GM23338 (cell line): ENCODE results near the gene PNPLA3.

Experiments
- CREB1 ChIP-seq: fragments of 250-450 bp; sonication (Bioruptor Pico); IDR thresholded peaks from 2 replicates; pipeline ENCODE4 v1.5.0; 2020; ENCODE audit warnings: low read depth, mild to moderate bottlenecking, moderate library complexity
- EZH2 ChIP-seq: fragments of 200-600 bp; sonication (generic); IDR thresholded peaks from one replicate; pipeline ENCODE4 v1.8.0; 2017; ENCODE audit warnings: antibody characterized with exemption, mild to moderate bottlenecking, low read depth; ENCODE audit not compliant: unreplicated experiment
- EZH2phosphoT487 ChIP-seq: fragments of 200-600 bp; sonication (generic); IDR thresholded peaks from one replicate; pipeline ENCODE4 v1.8.1; 2018; ENCODE audit warnings: antibody characterized with exemption; ENCODE audit not compliant: unreplicated experiment
- POLR2AphosphoS5 ChIP-seq: IDR thresholded peaks from 2 replicates; pipeline ENCODE4 v1.6.1; 2016; ENCODE audit warnings: antibody characterized with exemption, low read depth
- STAT1 ChIP-seq: IDR thresholded peaks from one replicate; pipeline ENCODE4 v1.6.1; 2016; ENCODE audit warnings: antibody characterized with exemption; ENCODE audit not compliant: unreplicated experiment
- ZNF331 ChIP-seq: fragments of 250-450 bp; sonication (Bioruptor Pico); IDR thresholded peaks from 2 replicates; pipeline ENCODE4 v1.5.0; 2020; ENCODE audit warnings: low read depth, mild to moderate bottlenecking, moderate library complexity
- TF ChIP-seq, protein P1 (sequence below), 2 experiments: fragments of 200-600 bp in 1 of 2; sonication (generic) in 1 of 2; conservative IDR thresholded peaks; 2 replicates each; pipeline versions ENCODE4 v1.5.1 to v1.6.1; 2016 to 2017; ENCODE audit warnings: antibody characterized with exemption in 2 of 2, low read depth in 2 of 2, mild to moderate bottlenecking in 2 of 2, moderate library complexity in 1 of 2
- TF ChIP-seq, protein P2 (sequence below): IDR thresholded peaks from one replicate; pipeline ENCODE4 v1.6.1; 2018; ENCODE audit warnings: antibody characterized with exemption; ENCODE audit not compliant: unreplicated experiment

DNA sequence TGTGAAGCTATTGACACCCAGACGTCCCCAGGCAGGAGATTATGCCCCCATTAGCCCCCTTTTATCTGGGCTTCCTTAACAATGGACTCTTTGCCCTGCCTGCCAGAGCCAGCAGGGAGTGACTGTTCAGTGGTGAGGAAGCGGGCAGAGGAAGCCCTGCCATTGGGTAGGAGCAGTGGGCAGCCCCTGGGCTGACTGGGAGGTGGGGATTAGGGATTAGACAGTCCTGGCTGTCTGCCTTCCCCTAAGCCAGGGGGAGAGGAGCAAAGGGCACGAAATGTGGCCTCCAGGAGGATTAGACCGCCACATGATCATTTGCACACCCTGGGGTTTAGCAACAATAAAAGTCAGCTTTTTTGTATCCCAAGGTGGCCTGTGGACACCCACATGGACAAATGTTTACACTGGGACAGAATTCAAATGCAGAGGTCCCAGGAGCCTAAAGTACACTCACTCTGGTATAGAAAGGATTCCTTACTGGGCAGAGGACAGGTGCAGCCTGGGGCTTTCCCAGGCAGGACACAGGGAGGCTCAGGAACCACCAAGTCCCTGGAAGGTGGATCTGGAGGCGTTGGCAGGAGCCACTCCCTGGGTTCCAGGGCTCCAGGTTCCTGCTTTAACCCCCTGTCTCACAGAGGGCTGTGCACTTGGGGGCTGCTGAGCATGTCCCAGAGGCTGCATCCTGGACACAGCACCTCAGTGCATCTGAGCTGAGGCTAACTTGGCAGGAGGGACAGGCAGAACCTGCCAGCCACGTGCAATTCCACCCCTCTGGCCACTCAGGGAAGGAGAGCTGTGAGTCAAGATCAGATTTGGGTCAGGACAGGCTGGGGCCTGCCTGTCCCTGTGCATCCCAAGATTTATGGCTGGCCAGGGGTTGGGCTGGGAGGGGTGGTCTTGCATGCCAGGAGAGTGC, 2.1 kb downstream of the PNPLA3 start:
- TF ChIP-seq, protein P1, sequence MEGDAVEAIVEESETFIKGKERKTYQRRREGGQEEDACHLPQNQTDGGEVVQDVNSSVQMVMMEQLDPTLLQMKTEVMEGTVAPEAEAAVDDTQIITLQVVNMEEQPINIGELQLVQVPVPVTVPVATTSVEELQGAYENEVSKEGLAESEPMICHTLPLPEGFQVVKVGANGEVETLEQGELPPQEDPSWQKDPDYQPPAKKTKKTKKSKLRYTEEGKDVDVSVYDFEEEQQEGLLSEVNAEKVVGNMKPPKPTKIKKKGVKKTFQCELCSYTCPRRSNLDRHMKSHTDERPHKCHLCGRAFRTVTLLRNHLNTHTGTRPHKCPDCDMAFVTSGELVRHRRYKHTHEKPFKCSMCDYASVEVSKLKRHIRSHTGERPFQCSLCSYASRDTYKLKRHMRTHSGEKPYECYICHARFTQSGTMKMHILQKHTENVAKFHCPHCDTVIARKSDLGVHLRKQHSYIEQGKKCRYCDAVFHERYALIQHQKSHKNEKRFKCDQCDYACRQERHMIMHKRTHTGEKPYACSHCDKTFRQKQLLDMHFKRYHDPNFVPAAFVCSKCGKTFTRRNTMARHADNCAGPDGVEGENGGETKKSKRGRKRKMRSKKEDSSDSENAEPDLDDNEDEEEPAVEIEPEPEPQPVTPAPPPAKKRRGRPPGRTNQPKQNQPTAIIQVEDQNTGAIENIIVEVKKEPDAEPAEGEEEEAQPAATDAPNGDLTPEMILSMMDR (conservative IDR thresholded peaks at IDR 0.05; ENCODE audit: low read depth in 2 of 2) = no peak
- no peak for TF ChIP-seq CREB1 (CRISPR knock-in tag)
- TF ChIP-seq, protein P2, sequence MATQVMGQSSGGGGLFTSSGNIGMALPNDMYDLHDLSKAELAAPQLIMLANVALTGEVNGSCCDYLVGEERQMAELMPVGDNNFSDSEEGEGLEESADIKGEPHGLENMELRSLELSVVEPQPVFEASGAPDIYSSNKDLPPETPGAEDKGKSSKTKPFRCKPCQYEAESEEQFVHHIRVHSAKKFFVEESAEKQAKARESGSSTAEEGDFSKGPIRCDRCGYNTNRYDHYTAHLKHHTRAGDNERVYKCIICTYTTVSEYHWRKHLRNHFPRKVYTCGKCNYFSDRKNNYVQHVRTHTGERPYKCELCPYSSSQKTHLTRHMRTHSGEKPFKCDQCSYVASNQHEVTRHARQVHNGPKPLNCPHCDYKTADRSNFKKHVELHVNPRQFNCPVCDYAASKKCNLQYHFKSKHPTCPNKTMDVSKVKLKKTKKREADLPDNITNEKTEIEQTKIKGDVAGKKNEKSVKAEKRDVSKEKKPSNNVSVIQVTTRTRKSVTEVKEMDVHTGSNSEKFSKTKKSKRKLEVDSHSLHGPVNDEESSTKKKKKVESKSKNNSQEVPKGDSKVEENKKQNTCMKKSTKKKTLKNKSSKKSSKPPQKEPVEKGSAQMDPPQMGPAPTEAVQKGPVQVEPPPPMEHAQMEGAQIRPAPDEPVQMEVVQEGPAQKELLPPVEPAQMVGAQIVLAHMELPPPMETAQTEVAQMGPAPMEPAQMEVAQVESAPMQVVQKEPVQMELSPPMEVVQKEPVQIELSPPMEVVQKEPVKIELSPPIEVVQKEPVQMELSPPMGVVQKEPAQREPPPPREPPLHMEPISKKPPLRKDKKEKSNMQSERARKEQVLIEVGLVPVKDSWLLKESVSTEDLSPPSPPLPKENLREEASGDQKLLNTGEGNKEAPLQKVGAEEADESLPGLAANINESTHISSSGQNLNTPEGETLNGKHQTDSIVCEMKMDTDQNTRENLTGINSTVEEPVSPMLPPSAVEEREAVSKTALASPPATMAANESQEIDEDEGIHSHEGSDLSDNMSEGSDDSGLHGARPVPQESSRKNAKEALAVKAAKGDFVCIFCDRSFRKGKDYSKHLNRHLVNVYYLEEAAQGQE = no peak
- TF ChIP-seq EZH2 = no peak
- no peak for TF ChIP-seq EZH2phosphoT487
- no peak for TF ChIP-seq STAT1
- no peak for TF ChIP-seq ZNF331 (CRISPR knock-in tag)
- no peak for TF ChIP-seq POLR2AphosphoS5
